SIG-M5 (cell line): ENCODE data around the gene TRPM4.
A peak's percentile ranks its signal among the peaks of the same experiment; 100 is the strongest.
"Not testable (repeated sequence)": the region's sequence is repeated elsewhere in the genome, so short reads cannot be mapped to it uniquely, and the experiment has no call there.

ENCODE experiments used
- DNase-seq: peaks from one replicate; lab custom pipeline; 2025; lab: John Stamatoyannopoulos, UW

The TRPM4 gene

GRCh38 chr19:49127225-49127624 lies 30.4 kb upstream of the TRPM4 start:
- DNase-seq, result not testable (repeated sequence)

- DNase-seq, result peak; percentile 72
These were observed 29.7 kb upstream of the TRPM4 start for GRCh38 chr19:49127674-49128544.

GRCh38 chr19:49128545-49129237 lies 28.9 kb upstream of the TRPM4 start:
- DNase-seq, result no peak

- no peak for DNase-seq
These were observed 28.4 kb upstream of the TRPM4 start for GRCh38 chr19:49129238-49129583.

- DNase-seq, result no peak
These were observed 27.3 kb upstream of the TRPM4 start for GRCh38 chr19:49130325-49130724.

GRCh38 chr19:49132974-49133609 lies 24.5 kb upstream of the TRPM4 start:
- no peak for DNase-seq

GRCh38 chr19:49133621-49134454 lies 23.8 kb upstream of the TRPM4 start:
- DNase-seq, result no peak

- no peak for DNase-seq
These were observed 21.9 kb upstream of the TRPM4 start for GRCh38 chr19:49135686-49136085.

- no peak for DNase-seq
These were observed 20.8 kb upstream of the TRPM4 start for GRCh38 chr19:49136771-49137171.

- DNase-seq, result no peak
These were observed 16.6 kb upstream of the TRPM4 start for GRCh38 chr19:49140951-49141350.

- no peak for DNase-seq
These were observed 16.2 kb upstream of the TRPM4 start for GRCh38 chr19:49141352-49141751.

GRCh38 chr19:49142866-49143335 lies 14.7 kb upstream of the TRPM4 start:
- no peak for DNase-seq

GRCh38 chr19:49145573-49146407 lies 11.8 kb upstream of the TRPM4 start:
- DNase-seq, result no peak

GRCh38 chr19:49146408-49146770 lies 11.2 kb upstream of the TRPM4 start:
- DNase-seq, result not testable (repeated sequence)

- no peak for DNase-seq
These were observed 9.4 kb upstream of the TRPM4 start for GRCh38 chr19:49148044-49148682.

GRCh38 chr19:49148784-49149651 lies 8.6 kb upstream of the TRPM4 start:
- no peak for DNase-seq

GRCh38 chr19:49149652-49150105 lies 7.9 kb upstream of the TRPM4 start:
- no peak for DNase-seq

- DNase-seq, result no peak
These were observed 7.3 kb upstream of the TRPM4 start for GRCh38 chr19:49150106-49150943.

GRCh38 chr19:49150944-49151243 lies 6.7 kb upstream of the TRPM4 start:
- no peak for DNase-seq
